RWPE1 (cell line): ENCODE data around the gene DIP2A.

ENCODE experiments used
- CTCF ChIA-PET: fragments of 350-600 bp; sonication (Branson Sonifier 250); formaldehyde crosslinking; extraction: SDS; loops from one replicate; lab custom pipeline; 2021; lab: Yijun Ruan, JAX
- POLR2A ChIA-PET: fragments of 400-600 bp; formaldehyde crosslinking; extraction: SDS; loops from one replicate; lab custom pipeline; 2020; ENCODE audit warnings: antibody characterized with exemption; ENCODE audit not compliant: low non-redundant PET; lab: Yijun Ruan, JAX
- DNase-seq: peaks from one replicate; pipeline ENCODE4 v3.0.0; 2012; ENCODE audit warnings: low spot score
- H3K27ac ChIP-seq: fragments of 450-650 bp; 2 replicates; pipeline ENCODE4 v1.5.1; 2017
- TF ChIP-seq, protein P1 (sequence below): fragments of 450-650 bp; conservative IDR thresholded peaks from 2 replicates; pipeline ENCODE4 v1.5.1; 2017; ENCODE audit warnings: low read depth, mild to moderate bottlenecking

The DIP2A gene

GRCh38 chr21:46617267-46618051, 158.8 kb downstream of the DIP2A start:
- DNase-seq: no peak
- TF ChIP-seq, protein P1, sequence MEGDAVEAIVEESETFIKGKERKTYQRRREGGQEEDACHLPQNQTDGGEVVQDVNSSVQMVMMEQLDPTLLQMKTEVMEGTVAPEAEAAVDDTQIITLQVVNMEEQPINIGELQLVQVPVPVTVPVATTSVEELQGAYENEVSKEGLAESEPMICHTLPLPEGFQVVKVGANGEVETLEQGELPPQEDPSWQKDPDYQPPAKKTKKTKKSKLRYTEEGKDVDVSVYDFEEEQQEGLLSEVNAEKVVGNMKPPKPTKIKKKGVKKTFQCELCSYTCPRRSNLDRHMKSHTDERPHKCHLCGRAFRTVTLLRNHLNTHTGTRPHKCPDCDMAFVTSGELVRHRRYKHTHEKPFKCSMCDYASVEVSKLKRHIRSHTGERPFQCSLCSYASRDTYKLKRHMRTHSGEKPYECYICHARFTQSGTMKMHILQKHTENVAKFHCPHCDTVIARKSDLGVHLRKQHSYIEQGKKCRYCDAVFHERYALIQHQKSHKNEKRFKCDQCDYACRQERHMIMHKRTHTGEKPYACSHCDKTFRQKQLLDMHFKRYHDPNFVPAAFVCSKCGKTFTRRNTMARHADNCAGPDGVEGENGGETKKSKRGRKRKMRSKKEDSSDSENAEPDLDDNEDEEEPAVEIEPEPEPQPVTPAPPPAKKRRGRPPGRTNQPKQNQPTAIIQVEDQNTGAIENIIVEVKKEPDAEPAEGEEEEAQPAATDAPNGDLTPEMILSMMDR: no peak
- ChIA-PET CTCF (no interaction called here), POLR2A (no interaction called here)
- H3K27ac ChIP-seq: no peak overlapping the region

DNA sequence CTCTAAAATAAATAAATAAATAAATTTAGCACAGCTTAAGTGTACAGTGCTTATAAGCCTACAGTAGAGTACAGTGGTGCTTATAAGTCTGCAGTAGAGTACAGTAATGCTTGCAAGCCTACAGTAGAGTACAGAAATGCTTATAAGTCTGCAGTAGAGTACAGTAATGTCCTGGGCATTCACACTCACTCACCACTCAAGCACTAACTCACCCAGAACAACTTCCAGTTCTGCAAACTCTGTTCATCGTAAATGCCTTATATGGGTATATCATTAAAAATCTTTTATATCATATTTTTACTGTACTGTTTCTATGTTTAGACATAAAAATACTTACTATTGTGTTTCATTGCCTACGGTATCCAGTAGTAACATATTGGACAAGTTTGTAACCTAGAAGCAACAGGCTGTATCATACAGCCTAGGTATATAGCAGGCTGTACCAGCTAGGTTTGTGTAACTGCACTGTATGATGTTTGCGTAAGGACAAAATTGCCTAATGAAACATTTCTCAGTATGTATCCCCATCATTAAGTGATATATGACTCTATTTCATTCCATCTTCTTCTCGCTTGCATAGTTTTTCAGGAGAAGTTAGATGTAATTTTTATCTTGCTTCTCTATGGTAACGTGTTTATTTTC, 160.2 kb downstream of the DIP2A start:
- no peak overlapping the region for H3K27ac ChIP-seq
- DNase-seq: no peak
- CTCF ChIA-PET: interaction anchor here (0.7 kb wide), 1 partner anchor 85 kb away, joined by 3 read pairs; no protein-coding TSS in a partner anchor
- TF ChIP-seq, protein P1: no peak
- POLR2A ChIA-PET: no interaction called here
